HepG2 (cell line): Measurements from ENCODE around the gene LRRC45. TPM values are rescaled to one million over a fixed set of nuclear protein-coding genes. Genes with fewer than 3 reads are reported as not detected.

Experiments used
- ATF5 ChIP-seq: sonication (generic); formaldehyde crosslinking; IDR thresholded peaks from 2 replicates; pipeline ENCODE4 v1.4.0; 2020; ENCODE audit warnings: mild to moderate bottlenecking, low read depth, missing genetic modification reagents
- DZIP1 ChIP-seq: sonication (generic); formaldehyde crosslinking; IDR thresholded peaks from 2 replicates; pipeline ENCODE4 v1.5.0; 2020; ENCODE audit warnings: mild to moderate bottlenecking, missing genetic modification reagents
- FOXM1 ChIP-seq: sonication (generic); formaldehyde crosslinking; IDR thresholded peaks from 2 replicates; pipeline ENCODE4 v1.5.0; 2020; ENCODE audit warnings: missing genetic modification reagents
- FUBP1 ChIP-seq: sonication (generic); formaldehyde crosslinking; IDR thresholded peaks from 2 replicates; pipeline ENCODE4 v1.5.1; 2020; ENCODE audit warnings: missing genetic modification reagents, mild to moderate bottlenecking, borderline replicate concordance
- MEF2D ChIP-seq: sonication (generic); formaldehyde crosslinking; IDR thresholded peaks from 2 replicates; pipeline ENCODE4 v1.5.1; 2020; ENCODE audit warnings: mild to moderate bottlenecking, missing genetic modification reagents
- NBN ChIP-seq: fragments of 450-650 bp; conservative IDR thresholded peaks from 2 replicates; pipeline ENCODE4 v1.6.1; 2017
- NR2C2 ChIP-seq: sonication (generic); formaldehyde crosslinking; IDR thresholded peaks from 2 replicates; pipeline ENCODE4 v1.4.0; 2020; ENCODE audit warnings: missing genetic modification reagents, mild to moderate bottlenecking, moderate library complexity, borderline replicate concordance
- PHF21A ChIP-seq: sonication (generic); formaldehyde crosslinking; IDR thresholded peaks from 2 replicates; pipeline ENCODE4 v1.5.0; 2020; ENCODE audit warnings: mild to moderate bottlenecking, missing genetic modification reagents
- PLSCR1 ChIP-seq: sonication (generic); formaldehyde crosslinking; IDR thresholded peaks from 2 replicates; pipeline ENCODE4 v1.5.0; 2020; ENCODE audit warnings: missing genetic modification reagents, mild to moderate bottlenecking, borderline replicate concordance
- PPARG ChIP-seq: conservative IDR thresholded peaks from 2 replicates; pipeline ENCODE4 v1.6.1; 2016; ENCODE audit warnings: missing biosample characterization, missing genetic modification reagents
- RERE ChIP-seq: IDR thresholded peaks from 2 replicates; pipeline ENCODE4 v1.6.1; 2016; ENCODE audit warnings: low read depth, missing genetic modification reagents, missing compliant biosample characterization
- ZNF251 ChIP-seq: sonication (generic); formaldehyde crosslinking; IDR thresholded peaks from 2 replicates; pipeline ENCODE4 v1.9.0; 2021; ENCODE audit warnings: mild to moderate bottlenecking, missing genetic modification reagents
- ZNF253 ChIP-seq: sonication (generic); formaldehyde crosslinking; IDR thresholded peaks from 2 replicates; pipeline ENCODE4 v1.8.0; 2022; ENCODE audit warnings: mild to moderate bottlenecking, missing genetic modification reagents, borderline replicate concordance
- ZNF329 ChIP-seq: sonication (generic); formaldehyde crosslinking; IDR thresholded peaks from 2 replicates; pipeline ENCODE4 v1.9.0; 2021; ENCODE audit warnings: low read depth, mild to moderate bottlenecking, missing genetic modification reagents
- ZNF33B ChIP-seq: sonication (generic); formaldehyde crosslinking; IDR thresholded peaks from 2 replicates; pipeline ENCODE4 v1.5.1; 2020; ENCODE audit warnings: mild to moderate bottlenecking, missing genetic modification reagents
- ZNF562 ChIP-seq: sonication (generic); formaldehyde crosslinking; IDR thresholded peaks from 2 replicates; pipeline ENCODE4 v1.8.0; 2022; ENCODE audit warnings: missing genetic modification reagents, borderline replicate concordance
- ZNF883 ChIP-seq: sonication (generic); formaldehyde crosslinking; IDR thresholded peaks from 2 replicates; pipeline ENCODE4 v1.5.1; 2020; ENCODE audit warnings: mild to moderate bottlenecking, missing genetic modification reagents; ENCODE audit errors: not compliant biosample characterization
- polyA plus RNA-seq, 8 experiments: library from polyadenylated mRNA; depleted of rRNA in 3 of 8; stranded (reverse) in 7 of 8; unstranded in 1 of 8; fragments of >200 nt; fragmentation: Illumina TruSeq in 4 of 8; extraction: Trizol in 4 of 8; gene quantifications; 2 replicates each; pipeline versions ENCODE4 v1.2.1 to v1.2.3, GENCODE V29; 2011 to 2016; ENCODE audit warnings: low read depth in 4 of 8, missing spikeins in 1 of 8, mixed read lengths in 1 of 8; ENCODE audit not compliant: insufficient read depth in 1 of 8
- total RNA-seq, 5 experiments: library from RNA; depleted of rRNA; stranded (reverse); fragments of >200 nt; fragmentation: Illumina TruSeq; extraction: Trizol; gene quantifications; 2 replicates each; pipeline ENCODE4 v1.2.3, GENCODE V29; 2016; ENCODE audit warnings: low read depth in 1 of 5

LRRC45 gene
- total and polyA plus RNA-seq, 2 of the 13 experiments (the other 11 are each of a cell fraction or from before 2014, with no cell fraction given), result 11.6 to 48.1 TPM

GRCh38 chr17:82001571-82002056, 21.5 kb upstream of the LRRC45 start (continued):
- TF ChIP-seq ATF5 (CRISPR knock-in tag), result no peak
- no peak for TF ChIP-seq ZNF562 (CRISPR knock-in tag)
- peak; percentile 83; the same call in 1 of the 2 replicates for TF ChIP-seq DZIP1 (CRISPR knock-in tag)
- TF ChIP-seq ZNF329 (CRISPR knock-in tag), result no peak
- TF ChIP-seq RERE (CRISPR knock-in tag), result no peak
- TF ChIP-seq ZNF883 (CRISPR knock-in tag), result peak; percentile 1
- TF ChIP-seq MEF2D (CRISPR knock-in tag), result no peak
- no peak for TF ChIP-seq NBN
- 0 out of 2 replicates have a peak, but pooled peaks have one; percentile 16 for TF ChIP-seq ZNF33B (CRISPR knock-in tag)
- no peak for TF ChIP-seq PHF21A (CRISPR knock-in tag)
- no peak for TF ChIP-seq PLSCR1
- peak; percentile 48; the same call in 1 of the 2 replicates for TF ChIP-seq ZNF253
- no peak for TF ChIP-seq NR2C2 (CRISPR knock-in tag)
- no peak for TF ChIP-seq ZNF251 (CRISPR knock-in tag)
- TF ChIP-seq FOXM1, result no peak
- no peak for TF ChIP-seq PPARG
- no peak for TF ChIP-seq FUBP1 (CRISPR knock-in tag)
